ENCODE measurements around the gene TRIM28. TPM values are rescaled to one million over a fixed set of nuclear protein-coding genes. Genes with fewer than 3 reads are reported as not detected.

The TRIM28 gene
- total and polyA plus RNA-seq, 9 of the 15 experiments (the other 6 are each of a cell fraction or from before 2014, with no cell fraction given), result 12.1 to 797 (median 490) TPM

DNA sequence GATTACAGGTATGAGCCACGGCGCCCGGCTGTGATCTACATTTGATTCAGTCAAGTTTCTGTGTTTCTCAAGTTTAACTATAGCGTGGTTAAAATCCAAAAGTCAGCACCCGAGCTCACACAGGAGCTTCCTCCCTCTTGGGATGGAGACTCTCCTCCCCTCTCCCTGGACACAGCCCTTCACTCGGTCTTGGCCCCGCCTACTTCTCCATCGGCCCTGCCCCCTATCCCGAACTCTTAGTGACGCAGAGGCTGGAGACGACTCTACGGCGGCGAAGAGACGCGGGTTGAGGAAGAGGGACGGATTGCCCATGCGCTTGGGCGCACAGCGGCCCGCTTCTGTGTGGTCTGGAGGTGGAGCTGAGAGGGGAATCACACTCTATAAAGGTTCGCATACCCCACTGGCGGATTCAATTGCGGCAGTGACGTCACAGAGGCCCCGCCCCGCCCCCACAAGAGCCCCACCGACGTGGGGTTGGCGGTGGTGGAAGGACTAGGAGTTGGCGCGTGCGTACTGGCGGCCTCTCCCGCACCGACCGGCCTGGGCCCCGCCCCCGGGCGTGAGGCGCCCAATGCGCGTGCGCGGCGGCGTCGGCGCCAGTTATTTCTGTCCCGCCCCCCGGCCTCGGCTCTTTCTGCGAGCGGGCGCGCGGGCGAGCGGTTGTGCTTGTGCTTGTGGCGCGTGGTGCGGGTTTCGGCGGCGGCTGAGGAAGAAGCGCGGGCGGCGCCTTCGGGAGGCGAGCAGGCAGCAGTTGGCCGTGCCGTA, at the start of gene TRIM28 (continued):
- TF ChIP-seq, protein P1, sequence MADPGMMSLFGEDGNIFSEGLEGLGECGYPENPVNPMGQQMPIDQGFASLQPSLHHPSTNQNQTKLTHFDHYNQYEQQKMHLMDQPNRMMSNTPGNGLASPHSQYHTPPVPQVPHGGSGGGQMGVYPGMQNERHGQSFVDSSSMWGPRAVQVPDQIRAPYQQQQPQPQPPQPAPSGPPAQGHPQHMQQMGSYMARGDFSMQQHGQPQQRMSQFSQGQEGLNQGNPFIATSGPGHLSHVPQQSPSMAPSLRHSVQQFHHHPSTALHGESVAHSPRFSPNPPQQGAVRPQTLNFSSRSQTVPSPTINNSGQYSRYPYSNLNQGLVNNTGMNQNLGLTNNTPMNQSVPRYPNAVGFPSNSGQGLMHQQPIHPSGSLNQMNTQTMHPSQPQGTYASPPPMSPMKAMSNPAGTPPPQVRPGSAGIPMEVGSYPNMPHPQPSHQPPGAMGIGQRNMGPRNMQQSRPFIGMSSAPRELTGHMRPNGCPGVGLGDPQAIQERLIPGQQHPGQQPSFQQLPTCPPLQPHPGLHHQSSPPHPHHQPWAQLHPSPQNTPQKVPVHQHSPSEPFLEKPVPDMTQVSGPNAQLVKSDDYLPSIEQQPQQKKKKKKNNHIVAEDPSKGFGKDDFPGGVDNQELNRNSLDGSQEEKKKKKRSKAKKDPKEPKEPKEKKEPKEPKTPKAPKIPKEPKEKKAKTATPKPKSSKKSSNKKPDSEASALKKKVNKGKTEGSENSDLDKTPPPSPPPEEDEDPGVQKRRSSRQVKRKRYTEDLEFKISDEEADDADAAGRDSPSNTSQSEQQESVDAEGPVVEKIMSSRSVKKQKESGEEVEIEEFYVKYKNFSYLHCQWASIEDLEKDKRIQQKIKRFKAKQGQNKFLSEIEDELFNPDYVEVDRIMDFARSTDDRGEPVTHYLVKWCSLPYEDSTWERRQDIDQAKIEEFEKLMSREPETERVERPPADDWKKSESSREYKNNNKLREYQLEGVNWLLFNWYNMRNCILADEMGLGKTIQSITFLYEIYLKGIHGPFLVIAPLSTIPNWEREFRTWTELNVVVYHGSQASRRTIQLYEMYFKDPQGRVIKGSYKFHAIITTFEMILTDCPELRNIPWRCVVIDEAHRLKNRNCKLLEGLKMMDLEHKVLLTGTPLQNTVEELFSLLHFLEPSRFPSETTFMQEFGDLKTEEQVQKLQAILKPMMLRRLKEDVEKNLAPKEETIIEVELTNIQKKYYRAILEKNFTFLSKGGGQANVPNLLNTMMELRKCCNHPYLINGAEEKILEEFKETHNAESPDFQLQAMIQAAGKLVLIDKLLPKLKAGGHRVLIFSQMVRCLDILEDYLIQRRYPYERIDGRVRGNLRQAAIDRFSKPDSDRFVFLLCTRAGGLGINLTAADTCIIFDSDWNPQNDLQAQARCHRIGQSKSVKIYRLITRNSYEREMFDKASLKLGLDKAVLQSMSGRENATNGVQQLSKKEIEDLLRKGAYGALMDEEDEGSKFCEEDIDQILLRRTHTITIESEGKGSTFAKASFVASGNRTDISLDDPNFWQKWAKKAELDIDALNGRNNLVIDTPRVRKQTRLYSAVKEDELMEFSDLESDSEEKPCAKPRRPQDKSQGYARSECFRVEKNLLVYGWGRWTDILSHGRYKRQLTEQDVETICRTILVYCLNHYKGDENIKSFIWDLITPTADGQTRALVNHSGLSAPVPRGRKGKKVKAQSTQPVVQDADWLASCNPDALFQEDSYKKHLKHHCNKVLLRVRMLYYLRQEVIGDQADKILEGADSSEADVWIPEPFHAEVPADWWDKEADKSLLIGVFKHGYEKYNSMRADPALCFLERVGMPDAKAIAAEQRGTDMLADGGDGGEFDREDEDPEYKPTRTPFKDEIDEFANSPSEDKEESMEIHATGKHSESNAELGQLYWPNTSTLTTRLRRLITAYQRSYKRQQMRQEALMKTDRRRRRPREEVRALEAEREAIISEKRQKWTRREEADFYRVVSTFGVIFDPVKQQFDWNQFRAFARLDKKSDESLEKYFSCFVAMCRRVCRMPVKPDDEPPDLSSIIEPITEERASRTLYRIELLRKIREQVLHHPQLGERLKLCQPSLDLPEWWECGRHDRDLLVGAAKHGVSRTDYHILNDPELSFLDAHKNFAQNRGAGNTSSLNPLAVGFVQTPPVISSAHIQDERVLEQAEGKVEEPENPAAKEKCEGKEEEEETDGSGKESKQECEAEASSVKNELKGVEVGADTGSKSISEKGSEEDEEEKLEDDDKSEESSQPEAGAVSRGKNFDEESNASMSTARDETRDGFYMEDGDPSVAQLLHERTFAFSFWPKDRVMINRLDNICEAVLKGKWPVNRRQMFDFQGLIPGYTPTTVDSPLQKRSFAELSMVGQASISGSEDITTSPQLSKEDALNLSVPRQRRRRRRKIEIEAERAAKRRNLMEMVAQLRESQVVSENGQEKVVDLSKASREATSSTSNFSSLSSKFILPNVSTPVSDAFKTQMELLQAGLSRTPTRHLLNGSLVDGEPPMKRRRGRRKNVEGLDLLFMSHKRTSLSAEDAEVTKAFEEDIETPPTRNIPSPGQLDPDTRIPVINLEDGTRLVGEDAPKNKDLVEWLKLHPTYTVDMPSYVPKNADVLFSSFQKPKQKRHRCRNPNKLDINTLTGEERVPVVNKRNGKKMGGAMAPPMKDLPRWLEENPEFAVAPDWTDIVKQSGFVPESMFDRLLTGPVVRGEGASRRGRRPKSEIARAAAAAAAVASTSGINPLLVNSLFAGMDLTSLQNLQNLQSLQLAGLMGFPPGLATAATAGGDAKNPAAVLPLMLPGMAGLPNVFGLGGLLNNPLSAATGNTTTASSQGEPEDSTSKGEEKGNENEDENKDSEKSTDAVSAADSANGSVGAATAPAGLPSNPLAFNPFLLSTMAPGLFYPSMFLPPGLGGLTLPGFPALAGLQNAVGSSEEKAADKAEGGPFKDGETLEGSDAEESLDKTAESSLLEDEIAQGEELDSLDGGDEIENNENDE (IDR thresholded peaks at IDR 0.05; ENCODE audit: low read depth, low read length), result no peak
- TF ChIP-seq, protein P2, sequence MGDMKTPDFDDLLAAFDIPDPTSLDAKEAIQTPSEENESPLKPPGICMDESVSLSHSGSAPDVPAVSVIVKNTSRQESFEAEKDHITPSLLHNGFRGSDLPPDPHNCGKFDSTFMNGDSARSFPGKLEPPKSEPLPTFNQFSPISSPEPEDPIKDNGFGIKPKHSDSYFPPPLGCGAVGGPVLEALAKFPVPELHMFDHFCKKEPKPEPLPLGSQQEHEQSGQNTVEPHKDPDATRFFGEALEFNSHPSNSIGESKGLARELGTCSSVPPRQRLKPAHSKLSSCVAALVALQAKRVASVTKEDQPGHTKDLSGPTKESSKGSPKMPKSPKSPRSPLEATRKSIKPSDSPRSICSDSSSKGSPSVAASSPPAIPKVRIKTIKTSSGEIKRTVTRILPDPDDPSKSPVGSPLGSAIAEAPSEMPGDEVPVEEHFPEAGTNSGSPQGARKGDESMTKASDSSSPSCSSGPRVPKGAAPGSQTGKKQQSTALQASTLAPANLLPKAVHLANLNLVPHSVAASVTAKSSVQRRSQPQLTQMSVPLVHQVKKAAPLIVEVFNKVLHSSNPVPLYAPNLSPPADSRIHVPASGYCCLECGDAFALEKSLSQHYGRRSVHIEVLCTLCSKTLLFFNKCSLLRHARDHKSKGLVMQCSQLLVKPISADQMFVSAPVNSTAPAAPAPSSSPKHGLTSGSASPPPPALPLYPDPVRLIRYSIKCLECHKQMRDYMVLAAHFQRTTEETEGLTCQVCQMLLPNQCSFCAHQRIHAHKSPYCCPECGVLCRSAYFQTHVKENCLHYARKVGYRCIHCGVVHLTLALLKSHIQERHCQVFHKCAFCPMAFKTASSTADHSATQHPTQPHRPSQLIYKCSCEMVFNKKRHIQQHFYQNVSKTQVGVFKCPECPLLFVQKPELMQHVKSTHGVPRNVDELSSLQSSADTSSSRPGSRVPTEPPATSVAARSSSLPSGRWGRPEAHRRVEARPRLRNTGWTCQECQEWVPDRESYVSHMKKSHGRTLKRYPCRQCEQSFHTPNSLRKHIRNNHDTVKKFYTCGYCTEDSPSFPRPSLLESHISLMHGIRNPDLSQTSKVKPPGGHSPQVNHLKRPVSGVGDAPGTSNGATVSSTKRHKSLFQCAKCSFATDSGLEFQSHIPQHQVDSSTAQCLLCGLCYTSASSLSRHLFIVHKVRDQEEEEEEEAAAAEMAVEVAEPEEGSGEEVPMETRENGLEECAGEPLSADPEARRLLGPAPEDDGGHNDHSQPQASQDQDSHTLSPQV (IDR thresholded peaks at IDR 0.05), result no peak; the same call in 1 of the 2 replicates
- no peak for TF ChIP-seq COPS2 (conservative IDR thresholded peaks at IDR 0.05)
- TF ChIP-seq FUS (optimal IDR thresholded peaks at IDR 0.05; ENCODE audit: low read depth, low read length), result peak; percentile 93
- no peak for TF ChIP-seq RFX7 (CRISPR knock-in tag; IDR thresholded peaks at IDR 0.05)
- TF ChIP-seq HMGN3 (IDR thresholded peaks at IDR 0.05; ENCODE audit: borderline replicate concordance, extremely low read depth, insufficient read length, low read depth, low read length), result peak; percentile 52
- no peak for TF ChIP-seq NFE2L1 (tag; IDR thresholded peaks at IDR 0.05; ENCODE audit: borderline replicate concordance, low read depth)
- no peak for TF ChIP-seq ZNF41 (CRISPR knock-in tag; conservative IDR thresholded peaks at IDR 0.05)
- TF ChIP-seq ZKSCAN1 (IDR thresholded peaks at IDR 0.05; ENCODE audit: low read depth, low read length), result no peak
- TF ChIP-seq ZNF354B (CRISPR knock-in tag; IDR thresholded peaks at IDR 0.05), result no peak

Measured in K562 (cell line).